Astrocyte (in vitro differentiated cells and primary cell): Measurements from ENCODE around the gene ADRA2A. TPM values are rescaled to one million over a fixed set of nuclear protein-coding genes. Genes with fewer than 3 reads are reported as not detected.

Experiments
- DNase-seq: peaks from one replicate; pipeline ENCODE4 v3.0.0-alpha.2; 2010; ENCODE audit warnings: low read depth
- FAIRE-seq: peaks from 2 replicates; lab custom pipeline; 2011; peaks lifted over from hg19 to GRCh38; lab: Jason Lieb, UNC
- H2AFZ ChIP-seq: 2 replicates; pipeline ENCODE4 v1.6.0; 2012; ENCODE audit warnings: low read depth, low read length, inconsistent platforms
- H3K27ac ChIP-seq: 2 replicates; pipeline ENCODE4 v1.5.1; 2011; ENCODE audit warnings: low read depth, low read length, inconsistent platforms
- H3K27me3 ChIP-seq: 2 replicates; pipeline ENCODE4 v1.6.0; 2011; ENCODE audit warnings: low read length, inconsistent platforms; ENCODE audit not compliant: insufficient read depth
- H3K36me3 ChIP-seq: 2 replicates; pipeline ENCODE4 v1.5.1; 2011; ENCODE audit warnings: low read length, inconsistent platforms; ENCODE audit not compliant: insufficient read depth
- H3K4me1 ChIP-seq: 2 replicates; pipeline ENCODE4 v1.5.1; 2011; ENCODE audit warnings: low read length, inconsistent platforms; ENCODE audit not compliant: insufficient read depth
- H3K4me2 ChIP-seq: 2 replicates; pipeline ENCODE4 v1.6.0; 2012; ENCODE audit warnings: low read length, inconsistent platforms
- H3K4me3 ChIP-seq: 2 replicates; pipeline ENCODE4 v1.5.1; 2011; ENCODE audit warnings: low read depth, mild to moderate bottlenecking, low read length, inconsistent platforms; ENCODE audit not compliant: insufficient read depth
- H3K79me2 ChIP-seq: 2 replicates; pipeline ENCODE4 v1.6.0; 2012; ENCODE audit warnings: mild to moderate bottlenecking, low read length, inconsistent platforms; ENCODE audit not compliant: insufficient read depth
- H3K9ac ChIP-seq: 2 replicates; pipeline ENCODE4 v1.6.0; 2012; ENCODE audit warnings: mild to moderate bottlenecking, low read length, inconsistent platforms
- H3K9me3 ChIP-seq: 2 replicates; pipeline ENCODE4 v1.5.1; 2012; ENCODE audit warnings: low read depth, mild to moderate bottlenecking, low read length, inconsistent platforms; ENCODE audit not compliant: insufficient read depth
- H4K20me1 ChIP-seq: 2 replicates; pipeline ENCODE4 v1.6.0; 2012; ENCODE audit warnings: low read length, inconsistent platforms; ENCODE audit not compliant: insufficient read depth
- H3K27ac Mint-ChIP-seq: one replicate; pipeline ENCODE4 v1.8.0; 2021; ENCODE audit warnings: mild to moderate bottlenecking, mixed read lengths; ENCODE audit not compliant: unreplicated experiment
- H3K27me3 Mint-ChIP-seq: one replicate; pipeline ENCODE4 v1.8.0; 2021; ENCODE audit warnings: low read depth, mixed read lengths; ENCODE audit not compliant: unreplicated experiment
- H3K36me3 Mint-ChIP-seq: one replicate; pipeline ENCODE4 v1.8.0; 2021; ENCODE audit warnings: low read depth, mixed read lengths; ENCODE audit not compliant: unreplicated experiment
- H3K4me1 Mint-ChIP-seq: one replicate; pipeline ENCODE4 v1.8.0; 2021; ENCODE audit warnings: low read depth, mixed read lengths; ENCODE audit not compliant: unreplicated experiment
- H3K4me3 Mint-ChIP-seq: one replicate; pipeline ENCODE4 v1.8.0; 2021; ENCODE audit warnings: mild to moderate bottlenecking, moderate library complexity, mixed read lengths; ENCODE audit not compliant: unreplicated experiment
- H3K9me3 Mint-ChIP-seq: one replicate; pipeline ENCODE4 v1.8.0; 2021; ENCODE audit warnings: mild to moderate bottlenecking, mixed read lengths; ENCODE audit not compliant: unreplicated experiment
- CTCF ChIP-seq: IDR thresholded peaks from 2 replicates; pipeline ENCODE4 v1.5.1; 2011; ENCODE audit warnings: low read depth, mild to moderate bottlenecking, inconsistent platforms, low read length, moderate library complexity; ENCODE audit not compliant: insufficient read depth
- EZH2 ChIP-seq: IDR thresholded peaks from 2 replicates; pipeline ENCODE4 v1.6.1; 2012; ENCODE audit warnings: mild to moderate bottlenecking, low read length, inconsistent platforms; ENCODE audit not compliant: insufficient read depth
- total RNA-seq: library from RNA; stranded (reverse); gene quantifications from 2 replicates; pipeline ENCODE4 v1.2.1, GENCODE V29; 2021

Gene ADRA2A
- total RNA-seq, 1 donor from 2014 or later = 1.2 TPM

- no peak for FAIRE-seq
These were observed 11.2 kb downstream of the ADRA2A start for GRCh38 chr10:111087968-111088505.

GRCh38 chr10:111089293-111089692 is 12.5 kb downstream of the ADRA2A start:
- H3K79me2 ChIP-seq = no peaks in the 10 kb centered on the region
- Mint-ChIP-seq H3K27ac (no peak overlapping the region), H3K9me3 (peaks cover 7% of the 10 kb centered on the region), H3K4me3 (no peak overlapping the region), H3K27me3 (peaks cover 45% of the 10 kb centered on the region), H3K4me1 (peaks cover 3% of the 10 kb centered on the region), H3K36me3 (no peaks in the 10 kb centered on the region)
- H3K36me3 ChIP-seq = no peaks in the 10 kb centered on the region
- H3K4me3 ChIP-seq = no peak overlapping the region
- DNase-seq (no peak), FAIRE-seq (no peak)
- TF ChIP-seq EZH2 (no peak), CTCF (no peak)
- no peak overlapping the region for H3K9ac ChIP-seq
- H3K4me1 ChIP-seq = no peaks in the 10 kb centered on the region
- no peak overlapping the region for H3K27ac ChIP-seq
- no peaks in the 10 kb centered on the region for H3K9me3 ChIP-seq
- H4K20me1 ChIP-seq = no peaks in the 10 kb centered on the region
- no peak overlapping the region for H2AFZ ChIP-seq
- H3K27me3 ChIP-seq = peaks cover 2% of the 10 kb centered on the region
- H3K4me2 ChIP-seq = no peak overlapping the region

More at GRCh38 chr10:111087968-111088505, 11.2 kb downstream of the ADRA2A start:
- no peak overlapping the region for H3K4me3 ChIP-seq
- Mint-ChIP-seq H3K4me3 (no peak overlapping the region), H3K36me3 (no peaks in the 10 kb centered on the region), H3K9me3 (peaks cover 7% of the 10 kb centered on the region), H3K27me3 (peaks cover 58% of the 10 kb centered on the region), H3K27ac (no peak overlapping the region), H3K4me1 (no peaks in the 10 kb centered on the region)
- H3K9ac ChIP-seq = no peak overlapping the region
- peaks cover 2% of the 10 kb centered on the region for H3K27me3 ChIP-seq
- H4K20me1 ChIP-seq = no peaks in the 10 kb centered on the region
- no peak overlapping the region for H3K4me2 ChIP-seq
- H3K79me2 ChIP-seq = no peaks in the 10 kb centered on the region
- H3K9me3 ChIP-seq = no peaks in the 10 kb centered on the region
- no peaks in the 10 kb centered on the region for H3K36me3 ChIP-seq
- H2AFZ ChIP-seq = no peak overlapping the region
- no peak overlapping the region for H3K27ac ChIP-seq
- TF ChIP-seq EZH2 (no peak), CTCF (no peak)
- DNase-seq = no peak
- no peaks in the 10 kb centered on the region for H3K4me1 ChIP-seq

GRCh38 chr10:111091833-111092232 is 15.0 kb downstream of the ADRA2A start:
- TF ChIP-seq EZH2 = no peak
- no peak for TF ChIP-seq CTCF
- H3K36me3 Mint-ChIP-seq = no peaks in the 10 kb centered on the region

More at GRCh38 chr10:111091833-111092232, 15.0 kb downstream of the ADRA2A start:
- no peaks in the 10 kb centered on the region for H3K36me3 ChIP-seq
- H3K27ac ChIP-seq = no peak overlapping the region
- no peaks in the 10 kb centered on the region for H3K9me3 ChIP-seq
- H2AFZ ChIP-seq = no peak overlapping the region
- H3K27me3 ChIP-seq = peaks cover 2% of the 10 kb centered on the region
- Mint-ChIP-seq H3K4me3 (no peak overlapping the region), H3K9me3 (no peaks in the 10 kb centered on the region), H3K4me1 (peaks cover 3% of the 10 kb centered on the region), H3K27ac (no peak overlapping the region), H3K27me3 (peaks cover 25% of the 10 kb centered on the region)
- FAIRE-seq (no peak), DNase-seq (no peak)
- H3K4me1 ChIP-seq = no peaks in the 10 kb centered on the region
- no peak overlapping the region for H3K4me2 ChIP-seq
- no peaks in the 10 kb centered on the region for H4K20me1 ChIP-seq
- no peak overlapping the region for H3K9ac ChIP-seq
- H3K4me3 ChIP-seq = no peak overlapping the region
- H3K79me2 ChIP-seq = no peaks in the 10 kb centered on the region
